Neural cell (in vitro differentiated cells): ENCODE data around the gene DCAF15. TPM values are rescaled to one million over a fixed set of nuclear protein-coding genes. Genes with fewer than 3 reads are reported as not detected.

Experiments used
- H2AFZ ChIP-seq: fragments of 200-600, 300-800 bp; sonication (generic), shearing (Covaris generic); 2 replicates; pipeline ENCODE4 v1.6.0; 2014; ENCODE audit warnings: low read depth, mild to moderate bottlenecking, antibody characterized with exemption, low read length, moderate library complexity
- H3F3A ChIP-seq: fragments of 200-600 bp; shearing (Covaris generic); 2 replicates; pipeline ENCODE4 v1.6.1; 2016; ENCODE audit warnings: mild to moderate bottlenecking, moderate library complexity, mixed read lengths, antibody characterized with exemption, low read length; ENCODE audit not compliant: insufficient read depth, poor library complexity, severe bottlenecking
- H3K27ac ChIP-seq: fragments of 200-600, 300-800 bp; sonication (generic), shearing (Covaris generic); 2 replicates; pipeline ENCODE4 v1.5.1; 2014; ENCODE audit warnings: mild to moderate bottlenecking, low read length, moderate library complexity
- H3K27me3 ChIP-seq: fragments of 300-800, 200-600 bp; sonication (generic), shearing (Covaris generic); 2 replicates; pipeline ENCODE4 v1.6.0; 2014; ENCODE audit warnings: mild to moderate bottlenecking, low read depth, low read length, moderate library complexity; ENCODE audit not compliant: insufficient read depth
- H3K36me3 ChIP-seq: fragments of 300-800, 200-600 bp; sonication (generic), shearing (Covaris generic); 2 replicates; pipeline ENCODE4 v1.5.1; 2014; ENCODE audit warnings: mild to moderate bottlenecking, antibody characterized with exemption, low read length, moderate library complexity; ENCODE audit not compliant: insufficient read depth
- H3K4me2 ChIP-seq: fragments of 300-800, 200-600 bp; sonication (generic), shearing (Covaris generic); 2 replicates; pipeline ENCODE4 v1.6.0; 2014; ENCODE audit warnings: mild to moderate bottlenecking, low read length
- H3K4me3 ChIP-seq: fragments of 300-800, 200-600 bp; sonication (generic), shearing (Covaris generic); 2 replicates; pipeline ENCODE4 v1.5.1; 2014; ENCODE audit warnings: mild to moderate bottlenecking, low read length, moderate library complexity
- H3K79me2 ChIP-seq: fragments of 200-600 bp; shearing (Covaris generic); replicated peaks from 2 replicates; pipeline ENCODE4 v1.6.0; 2014; ENCODE audit warnings: mild to moderate bottlenecking, low read length, moderate library complexity; ENCODE audit not compliant: insufficient read depth
- H3K9ac ChIP-seq: fragments of 300-800, 200-600 bp; sonication (generic), shearing (Covaris generic); 2 replicates; pipeline ENCODE4 v1.6.1; 2016; ENCODE audit warnings: mild to moderate bottlenecking, low read length, mixed read lengths
- H3K9me2 ChIP-seq: fragments of 200-600 bp; shearing (Covaris generic); 2 replicates; pipeline ENCODE4 v1.6.1; 2016; ENCODE audit warnings: mild to moderate bottlenecking, low read length, mixed read lengths; ENCODE audit not compliant: insufficient read depth
- H3K9me3 ChIP-seq: fragments of 200-600, 300-800 bp; sonication (generic), shearing (Covaris generic); 2 replicates; pipeline ENCODE4 v1.6.1; 2016; ENCODE audit warnings: mild to moderate bottlenecking, mixed run types, low read length, moderate library complexity, mixed read lengths
- H4K20me1 ChIP-seq: fragments of 200-600 bp; shearing (Covaris generic); 2 replicates; pipeline ENCODE4 v1.6.1; 2016; ENCODE audit warnings: mild to moderate bottlenecking, mixed run types; ENCODE audit not compliant: insufficient read depth
- EP300 ChIP-seq: fragments of 450-650 bp; conservative IDR thresholded peaks from 2 replicates; pipeline ENCODE4 v1.6.1; 2014; ENCODE audit warnings: antibody characterized with exemption, mild to moderate bottlenecking, moderate library complexity; ENCODE audit not compliant: poor library complexity, severe bottlenecking
- EZH2 ChIP-seq: fragments of 200-600, 300-800 bp; shearing (Covaris generic), sonication (generic); IDR thresholded peaks from 2 replicates; pipeline ENCODE4 v1.6.1; 2014; ENCODE audit warnings: antibody characterized with exemption, low read length, borderline replicate concordance, mild to moderate bottlenecking; ENCODE audit not compliant: insufficient read depth, poor library complexity, severe bottlenecking
- MXI1 ChIP-seq: fragments of 450-650 bp; conservative IDR thresholded peaks from 2 replicates; pipeline ENCODE4 v1.6.1; 2014; ENCODE audit warnings: antibody characterized with exemption, mild to moderate bottlenecking; ENCODE audit not compliant: poor library complexity, severe bottlenecking
- POLR2AphosphoS5 ChIP-seq: IDR thresholded peaks from 2 replicates; pipeline ENCODE4 v1.6.1; 2012
- RAD21 ChIP-seq: fragments of 450-650 bp; conservative IDR thresholded peaks from 2 replicates; pipeline ENCODE4 v1.6.1; 2014; ENCODE audit warnings: antibody characterized with exemption, mild to moderate bottlenecking, moderate library complexity
- SMC3 ChIP-seq: fragments of 450-650 bp; conservative IDR thresholded peaks from 2 replicates; pipeline ENCODE4 v1.6.1; 2014; ENCODE audit warnings: antibody characterized with exemption, mild to moderate bottlenecking, moderate library complexity; ENCODE audit not compliant: poor library complexity
- TAF1 ChIP-seq: IDR thresholded peaks from 2 replicates; pipeline ENCODE4 v1.6.1; 2012; ENCODE audit warnings: low read depth
- polyA plus RNA-seq: library from polyadenylated mRNA; depleted of rRNA; stranded (reverse); fragments of >200 nt; gene quantifications from 2 replicates; pipeline ENCODE4 v1.2.3, GENCODE V29; 2014
- TF ChIP-seq, protein P1 (sequence below): fragments of 450-650 bp; IDR thresholded peaks from 2 replicates; pipeline ENCODE4 v1.5.1; 2014; ENCODE audit warnings: antibody characterized with exemption, mild to moderate bottlenecking, moderate library complexity; ENCODE audit not compliant: poor library complexity, severe bottlenecking
- TF ChIP-seq, protein P2 (sequence below): IDR thresholded peaks from 2 replicates; pipeline ENCODE4 v1.6.1; 2012; ENCODE audit warnings: borderline replicate concordance

Gene DCAF15
- polyA plus RNA-seq, 1 donor from 2014 or later = 39.4 TPM

DNA sequence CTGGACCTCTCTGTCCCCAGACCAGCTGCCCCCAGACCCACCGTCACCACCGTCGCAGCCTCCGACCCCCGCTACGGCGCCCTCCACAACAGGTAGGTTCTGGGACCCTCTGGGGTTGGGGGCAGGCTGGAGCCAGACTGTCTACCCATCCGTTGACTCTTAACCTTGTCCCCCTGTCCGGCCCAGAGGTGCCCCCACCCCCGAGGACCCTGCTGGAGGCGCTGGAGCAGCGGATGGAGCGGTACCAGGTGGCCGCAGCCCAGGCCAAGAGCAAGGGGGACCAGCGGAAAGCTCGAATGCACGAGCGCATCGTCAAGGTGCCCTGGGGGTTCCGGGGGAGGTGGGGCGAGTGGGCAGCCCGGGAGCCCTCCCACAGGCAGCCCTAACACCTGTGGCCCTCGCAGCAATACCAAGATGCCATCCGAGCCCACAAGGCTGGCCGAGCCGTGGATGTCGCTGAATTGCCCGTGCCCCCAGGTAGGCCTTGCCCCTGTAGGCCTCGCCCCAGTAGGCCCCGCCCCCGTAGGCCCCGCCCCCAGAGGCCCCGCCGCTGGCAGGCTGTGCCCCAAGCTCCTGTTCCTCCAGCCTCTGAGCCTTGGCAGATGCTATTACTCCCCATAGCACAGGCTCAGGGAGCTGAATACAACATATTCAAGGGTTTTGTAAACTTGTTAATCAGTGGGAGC lies 33.4 kb upstream of the DCAF15 start:
- Histone ChIP-seq H3K79me2 (no peaks in the 10 kb centered on the region), H3K36me3 (peaks cover 15% of the 10 kb centered on the region), H4K20me1 (no peaks in the 10 kb centered on the region), H3K9me2 (no peaks in the 10 kb centered on the region), H3K27ac (no peak overlapping the region), H3K4me2 (no peak overlapping the region), H3F3A (no peaks in the 10 kb centered on the region), H3K27me3 (no peaks in the 10 kb centered on the region), H2AFZ (no peak overlapping the region), H3K4me3 (no peak overlapping the region), H3K9me3 (no peaks in the 10 kb centered on the region), H3K9ac (no peak overlapping the region)
- TF ChIP-seq RAD21 (no peak), EP300 (no peak), MXI1 (no peak), POLR2AphosphoS5 (no peak), EZH2 (no peak), SMC3 (no peak), TAF1 (no peak)
- TF ChIP-seq, protein P1, sequence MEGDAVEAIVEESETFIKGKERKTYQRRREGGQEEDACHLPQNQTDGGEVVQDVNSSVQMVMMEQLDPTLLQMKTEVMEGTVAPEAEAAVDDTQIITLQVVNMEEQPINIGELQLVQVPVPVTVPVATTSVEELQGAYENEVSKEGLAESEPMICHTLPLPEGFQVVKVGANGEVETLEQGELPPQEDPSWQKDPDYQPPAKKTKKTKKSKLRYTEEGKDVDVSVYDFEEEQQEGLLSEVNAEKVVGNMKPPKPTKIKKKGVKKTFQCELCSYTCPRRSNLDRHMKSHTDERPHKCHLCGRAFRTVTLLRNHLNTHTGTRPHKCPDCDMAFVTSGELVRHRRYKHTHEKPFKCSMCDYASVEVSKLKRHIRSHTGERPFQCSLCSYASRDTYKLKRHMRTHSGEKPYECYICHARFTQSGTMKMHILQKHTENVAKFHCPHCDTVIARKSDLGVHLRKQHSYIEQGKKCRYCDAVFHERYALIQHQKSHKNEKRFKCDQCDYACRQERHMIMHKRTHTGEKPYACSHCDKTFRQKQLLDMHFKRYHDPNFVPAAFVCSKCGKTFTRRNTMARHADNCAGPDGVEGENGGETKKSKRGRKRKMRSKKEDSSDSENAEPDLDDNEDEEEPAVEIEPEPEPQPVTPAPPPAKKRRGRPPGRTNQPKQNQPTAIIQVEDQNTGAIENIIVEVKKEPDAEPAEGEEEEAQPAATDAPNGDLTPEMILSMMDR = no peak
- TF ChIP-seq, protein P2, sequence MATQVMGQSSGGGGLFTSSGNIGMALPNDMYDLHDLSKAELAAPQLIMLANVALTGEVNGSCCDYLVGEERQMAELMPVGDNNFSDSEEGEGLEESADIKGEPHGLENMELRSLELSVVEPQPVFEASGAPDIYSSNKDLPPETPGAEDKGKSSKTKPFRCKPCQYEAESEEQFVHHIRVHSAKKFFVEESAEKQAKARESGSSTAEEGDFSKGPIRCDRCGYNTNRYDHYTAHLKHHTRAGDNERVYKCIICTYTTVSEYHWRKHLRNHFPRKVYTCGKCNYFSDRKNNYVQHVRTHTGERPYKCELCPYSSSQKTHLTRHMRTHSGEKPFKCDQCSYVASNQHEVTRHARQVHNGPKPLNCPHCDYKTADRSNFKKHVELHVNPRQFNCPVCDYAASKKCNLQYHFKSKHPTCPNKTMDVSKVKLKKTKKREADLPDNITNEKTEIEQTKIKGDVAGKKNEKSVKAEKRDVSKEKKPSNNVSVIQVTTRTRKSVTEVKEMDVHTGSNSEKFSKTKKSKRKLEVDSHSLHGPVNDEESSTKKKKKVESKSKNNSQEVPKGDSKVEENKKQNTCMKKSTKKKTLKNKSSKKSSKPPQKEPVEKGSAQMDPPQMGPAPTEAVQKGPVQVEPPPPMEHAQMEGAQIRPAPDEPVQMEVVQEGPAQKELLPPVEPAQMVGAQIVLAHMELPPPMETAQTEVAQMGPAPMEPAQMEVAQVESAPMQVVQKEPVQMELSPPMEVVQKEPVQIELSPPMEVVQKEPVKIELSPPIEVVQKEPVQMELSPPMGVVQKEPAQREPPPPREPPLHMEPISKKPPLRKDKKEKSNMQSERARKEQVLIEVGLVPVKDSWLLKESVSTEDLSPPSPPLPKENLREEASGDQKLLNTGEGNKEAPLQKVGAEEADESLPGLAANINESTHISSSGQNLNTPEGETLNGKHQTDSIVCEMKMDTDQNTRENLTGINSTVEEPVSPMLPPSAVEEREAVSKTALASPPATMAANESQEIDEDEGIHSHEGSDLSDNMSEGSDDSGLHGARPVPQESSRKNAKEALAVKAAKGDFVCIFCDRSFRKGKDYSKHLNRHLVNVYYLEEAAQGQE = no peak

DNA sequence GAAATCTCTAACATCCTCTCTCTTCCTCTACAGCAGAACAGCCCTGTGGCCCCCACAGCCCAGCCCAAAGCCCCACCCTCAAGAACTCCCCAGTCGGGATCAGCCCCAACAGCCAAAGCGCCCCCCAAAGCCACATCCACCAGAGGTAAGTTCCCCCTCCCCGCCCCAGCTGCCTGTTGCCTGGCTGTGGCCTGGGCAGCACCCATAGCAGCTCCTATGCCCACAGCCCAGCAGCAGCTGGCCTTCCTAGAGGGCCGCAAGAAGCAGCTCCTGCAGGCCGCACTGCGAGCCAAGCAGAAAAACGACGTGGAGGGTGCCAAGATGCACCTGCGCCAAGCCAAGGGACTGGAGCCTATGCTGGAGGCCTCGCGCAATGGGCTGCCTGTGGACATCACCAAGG lies 31.8 kb upstream of the DCAF15 start:
- Histone ChIP-seq H2AFZ (no peak overlapping the region), H3K4me3 (no peak overlapping the region), H3K9me3 (no peaks in the 10 kb centered on the region), H3K4me2 (no peak overlapping the region), H3K9me2 (no peaks in the 10 kb centered on the region), H3F3A (no peaks in the 10 kb centered on the region), H4K20me1 (no peaks in the 10 kb centered on the region), H3K9ac (no peak overlapping the region), H3K27ac (no peak overlapping the region), H3K27me3 (no peaks in the 10 kb centered on the region), H3K36me3 (peaks cover 15% of the 10 kb centered on the region), H3K79me2 (no peaks in the 10 kb centered on the region)
- TF ChIP-seq EP300 = no peak
- TF ChIP-seq, protein P2 = no peak
